Stomach (tissue), 4 donors: ENCODE data around the gene MLXIP.

Source experiments
- CTCF ChIP-seq, 7 experiments: fragments of 450-650 bp in 4 of 7; fragments of 200-600 bp in 3 of 7; sonication (generic) in 3 of 7; IDR thresholded peaks; one replicate each; pipeline ENCODE4 v1.5.1; 2016 to 2019; ENCODE audit warnings: antibody characterized with exemption in 7 of 7, control low read depth in 2 of 7, mild to moderate bottlenecking in 1 of 7
- EP300 ChIP-seq: sonication (generic); formaldehyde crosslinking; IDR thresholded peaks from one replicate; pipeline ENCODE4 v1.6.1; 2017; ENCODE audit warnings: antibody characterized with exemption
- POLR2A ChIP-seq, 4 donors: fragments of 450-650 bp; IDR thresholded peaks; one replicate each; pipeline ENCODE4 v1.6.1; 2016; ENCODE audit warnings: antibody characterized with exemption in 4 of 4, control low read depth in 2 of 4, mild to moderate bottlenecking in 1 of 4, moderate library complexity in 1 of 4

GRCh38 chr12:122183588-122183940 lies 105.0 kb downstream of the MLXIP start:
- TF ChIP-seq POLR2A (IDR thresholded peaks at IDR 0.05) (no peak), CTCF (IDR thresholded peaks at IDR 0.05) (no peak), EP300 (no peak)
